ENCODE data around the gene SMARCA5. TPM values are rescaled to one million over a fixed set of nuclear protein-coding genes. Genes with fewer than 3 reads are reported as not detected.

SMARCA5 gene
- total RNA-seq, 1 donor = 44.9 TPM

- Histone ChIP-seq H3K27me3 (ENCODE audit: insufficient read depth, low read length) (no peaks in the 10 kb centered on the region), H3K79me2 (ENCODE audit: insufficient read depth, low read length) (no peaks in the 10 kb centered on the region), H3K36me3 (ENCODE audit: insufficient read depth, low read length) (peaks cover 58% of the 10 kb centered on the region), H4K20me1 (ENCODE audit: insufficient read depth, low read length) (no peaks in the 10 kb centered on the region), H3K9me3 (ENCODE audit: low read depth, low read length) (no peaks in the 10 kb centered on the region), H3K4me3 (ENCODE audit: insufficient read depth, low read length) (no peak overlapping the region), H3K4me2 (ENCODE audit: insufficient read depth, low read length) (no peak overlapping the region), H2AFZ (ENCODE audit: low read length) (no peak overlapping the region), H3K4me1 (ENCODE audit: insufficient read depth, low read length) (no peaks in the 10 kb centered on the region), H3K27ac (ENCODE audit: low read depth, low read length) (no peak overlapping the region)
- TF ChIP-seq, protein P1, sequence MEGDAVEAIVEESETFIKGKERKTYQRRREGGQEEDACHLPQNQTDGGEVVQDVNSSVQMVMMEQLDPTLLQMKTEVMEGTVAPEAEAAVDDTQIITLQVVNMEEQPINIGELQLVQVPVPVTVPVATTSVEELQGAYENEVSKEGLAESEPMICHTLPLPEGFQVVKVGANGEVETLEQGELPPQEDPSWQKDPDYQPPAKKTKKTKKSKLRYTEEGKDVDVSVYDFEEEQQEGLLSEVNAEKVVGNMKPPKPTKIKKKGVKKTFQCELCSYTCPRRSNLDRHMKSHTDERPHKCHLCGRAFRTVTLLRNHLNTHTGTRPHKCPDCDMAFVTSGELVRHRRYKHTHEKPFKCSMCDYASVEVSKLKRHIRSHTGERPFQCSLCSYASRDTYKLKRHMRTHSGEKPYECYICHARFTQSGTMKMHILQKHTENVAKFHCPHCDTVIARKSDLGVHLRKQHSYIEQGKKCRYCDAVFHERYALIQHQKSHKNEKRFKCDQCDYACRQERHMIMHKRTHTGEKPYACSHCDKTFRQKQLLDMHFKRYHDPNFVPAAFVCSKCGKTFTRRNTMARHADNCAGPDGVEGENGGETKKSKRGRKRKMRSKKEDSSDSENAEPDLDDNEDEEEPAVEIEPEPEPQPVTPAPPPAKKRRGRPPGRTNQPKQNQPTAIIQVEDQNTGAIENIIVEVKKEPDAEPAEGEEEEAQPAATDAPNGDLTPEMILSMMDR (IDR thresholded peaks at IDR 0.05; ENCODE audit: extremely low read depth, low read depth, low read length) = no peak
- no peak for DNase-seq (ENCODE audit: insufficient read length, low spot score, missing footprints)
Observed at GRCh38 chr4:143549928-143550327, 36.4 kb downstream of the SMARCA5 start.

DNA sequence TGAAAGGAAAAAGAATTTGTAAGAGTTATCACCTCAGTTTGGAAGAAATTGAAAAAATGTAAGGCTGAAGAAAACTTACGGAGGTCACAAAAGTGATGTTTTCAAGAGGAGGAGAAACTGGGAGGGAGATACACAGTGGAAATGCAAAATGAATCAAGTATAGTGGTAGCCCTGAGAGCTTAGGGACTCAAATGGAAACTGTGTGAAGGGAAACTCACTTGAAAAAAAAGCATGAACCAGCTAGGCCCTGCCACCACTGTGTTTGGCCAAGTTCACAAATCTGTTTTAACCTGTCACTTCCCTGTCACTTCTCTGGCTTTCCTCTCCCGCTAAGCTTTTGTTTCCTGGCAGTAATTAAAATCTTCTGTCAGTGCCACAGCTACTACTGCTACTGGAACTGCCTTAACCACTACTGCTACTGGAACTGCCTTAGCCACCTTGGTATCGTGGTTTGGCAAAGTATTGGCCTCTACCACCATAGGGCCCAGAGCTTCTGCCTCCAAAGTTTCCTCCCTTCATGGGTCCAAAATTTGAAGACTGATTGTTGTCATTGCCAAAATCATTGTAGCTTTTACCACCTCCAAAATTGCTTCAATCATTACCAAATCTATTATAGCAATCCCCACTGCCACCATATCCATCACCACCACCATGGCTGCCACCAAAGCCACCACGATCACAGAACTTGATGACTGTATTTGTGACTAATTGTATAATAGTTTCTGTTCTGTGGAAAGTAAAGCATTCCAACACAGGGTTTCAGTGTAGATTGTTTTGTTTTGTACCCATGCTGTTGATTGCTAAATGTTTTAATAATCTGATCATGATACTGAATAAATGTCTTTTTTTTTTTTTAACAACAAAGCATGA is 41.5 kb downstream of the SMARCA5 start:
- no peak overlapping the region for H3K4me2 ChIP-seq (ENCODE audit: insufficient read depth, low read length)
- H3K79me2 ChIP-seq (ENCODE audit: insufficient read depth, low read length) = no peaks in the 10 kb centered on the region
- H3K36me3 ChIP-seq (ENCODE audit: insufficient read depth, low read length) = peaks cover 18% of the 10 kb centered on the region
- peaks cover 7% of the 10 kb centered on the region for H3K4me1 ChIP-seq (ENCODE audit: insufficient read depth, low read length)
- H4K20me1 ChIP-seq (ENCODE audit: insufficient read depth, low read length) = no peaks in the 10 kb centered on the region
- TF ChIP-seq, protein P1 (IDR thresholded peaks at IDR 0.05; ENCODE audit: extremely low read depth, low read depth, low read length) = no peak
- no peaks in the 10 kb centered on the region for H3K9me3 ChIP-seq (ENCODE audit: low read depth, low read length)
- H3K4me3 ChIP-seq (ENCODE audit: insufficient read depth, low read length) = no peak overlapping the region
- H3K27ac ChIP-seq (ENCODE audit: low read depth, low read length) = no peak overlapping the region
- no peak for DNase-seq (ENCODE audit: insufficient read length, low spot score, missing footprints)
- H2AFZ ChIP-seq (ENCODE audit: low read length) = no peak overlapping the region
- no peaks in the 10 kb centered on the region for H3K27me3 ChIP-seq (ENCODE audit: insufficient read depth, low read length)

- no peaks in the 10 kb centered on the region for H3K9me3 ChIP-seq (ENCODE audit: low read depth, low read length)
- no peak overlapping the region for H2AFZ ChIP-seq (ENCODE audit: low read length)
- H3K4me3 ChIP-seq (ENCODE audit: insufficient read depth, low read length) = no peak overlapping the region
- DNase-seq (ENCODE audit: insufficient read length, low spot score, missing footprints) = no peak
- no peaks in the 10 kb centered on the region for H3K79me2 ChIP-seq (ENCODE audit: insufficient read depth, low read length)
- H3K27me3 ChIP-seq (ENCODE audit: insufficient read depth, low read length) = no peaks in the 10 kb centered on the region
- no peak overlapping the region for H3K27ac ChIP-seq (ENCODE audit: low read depth, low read length)
- peaks cover 7% of the 10 kb centered on the region for H3K4me1 ChIP-seq (ENCODE audit: insufficient read depth, low read length)
- TF ChIP-seq, protein P1 (IDR thresholded peaks at IDR 0.05; ENCODE audit: extremely low read depth, low read depth, low read length) = no peak
- H3K4me2 ChIP-seq (ENCODE audit: insufficient read depth, low read length) = no peak overlapping the region
- peaks cover 11% of the 10 kb centered on the region for H3K36me3 ChIP-seq (ENCODE audit: insufficient read depth, low read length)
- H4K20me1 ChIP-seq (ENCODE audit: insufficient read depth, low read length) = no peaks in the 10 kb centered on the region
Observed at GRCh38 chr4:143555676-143556075, 42.2 kb downstream of the SMARCA5 start.

DNA sequence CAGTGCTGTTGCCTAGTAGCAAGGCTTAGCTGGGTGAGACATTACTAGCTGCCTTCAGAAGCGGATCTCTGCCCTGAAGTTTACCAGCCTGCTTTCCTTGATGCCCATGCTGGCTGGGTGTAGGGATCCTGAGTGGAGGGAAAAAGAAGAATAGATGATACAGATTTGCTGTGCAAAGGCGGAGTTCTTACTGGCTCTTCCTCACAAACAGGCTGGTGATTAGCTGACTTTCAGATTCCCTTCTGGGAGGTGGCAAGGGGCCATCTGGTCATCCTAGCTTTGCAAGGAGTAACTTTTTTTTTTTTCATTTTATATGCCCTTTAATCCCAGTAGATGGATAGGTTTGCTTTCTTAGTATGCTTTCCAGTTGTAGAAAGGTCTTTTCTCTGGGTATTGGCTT is 44.8 kb downstream of the SMARCA5 start:
- DNase-seq (ENCODE audit: insufficient read length, low spot score, missing footprints) = no peak
- TF ChIP-seq, protein P1 (IDR thresholded peaks at IDR 0.05; ENCODE audit: extremely low read depth, low read depth, low read length) = no peak
- H3K36me3 ChIP-seq (ENCODE audit: insufficient read depth, low read length) = peaks cover 7% of the 10 kb centered on the region
- H3K27me3 ChIP-seq (ENCODE audit: insufficient read depth, low read length) = no peaks in the 10 kb centered on the region
- H3K4me2 ChIP-seq (ENCODE audit: insufficient read depth, low read length) = peak overlapping the region; percentile 95
- H3K4me1 ChIP-seq (ENCODE audit: insufficient read depth, low read length) = peaks cover 7% of the 10 kb centered on the region
- H3K79me2 ChIP-seq (ENCODE audit: insufficient read depth, low read length) = no peaks in the 10 kb centered on the region
- H3K27ac ChIP-seq (ENCODE audit: low read depth, low read length) = no peak overlapping the region
- H2AFZ ChIP-seq (ENCODE audit: low read length) = no peak overlapping the region
- peak overlapping the region; percentile 78 for H3K4me3 ChIP-seq (ENCODE audit: insufficient read depth, low read length)
- no peaks in the 10 kb centered on the region for H3K9me3 ChIP-seq (ENCODE audit: low read depth, low read length)
- H4K20me1 ChIP-seq (ENCODE audit: insufficient read depth, low read length) = no peaks in the 10 kb centered on the region

Data from osteoblast (primary cell).